Measurements from ENCODE around the gene RAB15. TPM values are rescaled to one million over a fixed set of nuclear protein-coding genes. Genes with fewer than 3 reads are reported as not detected.

RAB15 gene
- total RNA-seq, 1 donor from 2014 or later, result 13.8 TPM

DNA sequence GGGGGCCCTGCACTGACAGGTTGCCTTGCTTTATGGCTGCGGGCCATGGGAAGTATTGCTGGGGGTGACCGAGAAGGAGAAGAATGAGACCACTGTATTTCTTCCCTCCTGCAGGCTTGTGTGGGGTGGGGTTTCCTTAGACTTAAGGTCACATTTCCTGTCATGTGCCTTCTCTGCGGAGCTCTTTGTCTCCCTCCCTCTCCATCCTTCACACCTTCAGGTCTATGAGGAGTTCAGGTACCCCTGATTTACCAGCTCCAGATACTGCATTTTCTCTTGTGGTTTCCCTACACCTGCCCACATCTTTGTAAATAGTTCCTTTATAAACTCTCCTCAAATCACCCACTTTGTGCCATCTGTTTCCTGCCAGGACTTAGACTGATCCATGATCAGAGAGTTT, 18.2 kb upstream of the RAB15 start:
- no peak for ATAC-seq
- H3K4me1 ChIP-seq, result peaks cover 15% of the 10 kb centered on the region
- no peaks in the 10 kb centered on the region for H3K9me3 ChIP-seq
- intact Hi-C loops (cut with DNase I), result no loop called here
- no peaks in the 10 kb centered on the region for H3K36me3 ChIP-seq
- no peak for DNase-seq
- no peak overlapping the region for H3K27ac ChIP-seq
- TF ChIP-seq, protein P1, sequence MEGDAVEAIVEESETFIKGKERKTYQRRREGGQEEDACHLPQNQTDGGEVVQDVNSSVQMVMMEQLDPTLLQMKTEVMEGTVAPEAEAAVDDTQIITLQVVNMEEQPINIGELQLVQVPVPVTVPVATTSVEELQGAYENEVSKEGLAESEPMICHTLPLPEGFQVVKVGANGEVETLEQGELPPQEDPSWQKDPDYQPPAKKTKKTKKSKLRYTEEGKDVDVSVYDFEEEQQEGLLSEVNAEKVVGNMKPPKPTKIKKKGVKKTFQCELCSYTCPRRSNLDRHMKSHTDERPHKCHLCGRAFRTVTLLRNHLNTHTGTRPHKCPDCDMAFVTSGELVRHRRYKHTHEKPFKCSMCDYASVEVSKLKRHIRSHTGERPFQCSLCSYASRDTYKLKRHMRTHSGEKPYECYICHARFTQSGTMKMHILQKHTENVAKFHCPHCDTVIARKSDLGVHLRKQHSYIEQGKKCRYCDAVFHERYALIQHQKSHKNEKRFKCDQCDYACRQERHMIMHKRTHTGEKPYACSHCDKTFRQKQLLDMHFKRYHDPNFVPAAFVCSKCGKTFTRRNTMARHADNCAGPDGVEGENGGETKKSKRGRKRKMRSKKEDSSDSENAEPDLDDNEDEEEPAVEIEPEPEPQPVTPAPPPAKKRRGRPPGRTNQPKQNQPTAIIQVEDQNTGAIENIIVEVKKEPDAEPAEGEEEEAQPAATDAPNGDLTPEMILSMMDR (IDR thresholded peaks at IDR 0.05), result no peak
- no peaks in the 10 kb centered on the region for H3K27me3 ChIP-seq (ENCODE audit: low read depth)
- no peak overlapping the region for H3K4me3 ChIP-seq

DNA sequence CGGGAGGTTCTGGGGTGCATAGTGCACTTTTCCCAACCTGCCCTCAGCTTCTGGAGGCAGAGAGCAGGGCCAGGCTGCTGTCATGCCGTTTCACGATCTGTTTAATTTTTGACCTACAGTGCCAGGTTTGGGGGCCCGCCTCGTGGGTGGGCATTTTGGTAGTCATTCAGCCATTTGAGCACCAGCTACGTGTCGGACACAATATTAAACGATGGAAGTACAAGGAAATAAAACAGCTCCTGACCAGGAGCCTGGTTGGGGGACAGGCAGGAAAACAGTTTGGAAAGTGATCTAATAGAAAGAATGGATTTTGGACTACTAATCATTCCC, 15.3 kb upstream of the RAB15 start:
- H3K4me3 ChIP-seq, result peak overlapping the region; percentile 86
- H3K36me3 ChIP-seq, result no peaks in the 10 kb centered on the region
- TF ChIP-seq, protein P1 (IDR thresholded peaks at IDR 0.05), result no peak
- peaks cover 18% of the 10 kb centered on the region for H3K4me1 ChIP-seq
- H3K27me3 ChIP-seq (ENCODE audit: low read depth), result no peaks in the 10 kb centered on the region
- peak overlapping the region; percentile 86 for H3K27ac ChIP-seq
- ATAC-seq (no peak), DNase-seq (no peak)
- intact Hi-C loops (cut with DNase I), result no loop called here
- H3K9me3 ChIP-seq, result no peaks in the 10 kb centered on the region

DNA sequence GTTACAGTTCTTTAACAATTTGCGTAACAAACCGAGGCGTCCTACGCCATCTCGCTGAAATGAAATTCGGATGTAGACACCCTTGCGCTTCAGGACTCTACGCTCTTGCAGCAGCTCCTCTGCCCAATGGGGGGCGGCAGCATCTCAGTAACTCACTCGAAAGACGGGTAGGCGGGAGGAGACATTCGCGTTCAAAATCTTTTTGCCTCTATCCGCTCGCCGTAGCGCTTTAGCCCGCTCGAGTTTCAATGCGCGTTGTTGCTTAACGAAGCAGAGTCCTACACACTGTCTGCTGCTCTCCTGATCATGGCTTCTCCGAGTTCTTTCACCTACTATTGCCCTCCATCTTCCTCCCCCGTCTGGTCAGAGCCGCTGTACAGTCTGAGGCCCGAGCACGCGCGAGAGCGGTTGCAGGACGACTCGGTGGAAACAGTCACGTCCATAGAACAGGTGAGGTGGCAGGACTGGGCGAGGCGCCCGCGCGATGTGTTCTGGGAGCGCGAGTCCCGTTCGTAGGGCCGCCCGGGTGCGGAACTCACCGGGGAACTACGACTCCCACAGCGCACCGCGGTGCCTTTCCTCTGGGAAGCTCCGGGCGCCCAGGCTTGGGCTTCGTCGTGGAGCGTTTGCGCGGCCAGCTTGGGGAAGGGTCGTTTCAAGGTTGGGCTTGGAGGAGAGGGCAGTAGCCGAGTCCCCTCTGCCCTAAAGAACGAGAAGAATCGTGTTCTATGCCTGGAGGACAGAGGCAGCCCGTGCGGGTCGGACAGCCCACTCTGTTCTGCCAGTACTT, 14.7 kb upstream of the RAB15 start, which contains the start of gene FNTB:
Gene FNTB (plus strand): TSS at position 248 of the 790 bp plus-strand sequence. CDS start 59 bp downstream, at position 307.
- no peaks in the 10 kb centered on the region for H3K36me3 ChIP-seq
- H3K27ac ChIP-seq, result peak within 1 kb of the TSS; percentile 86
- DNase-seq (peak; percentile 97), ATAC-seq (peak; percentile 99)
- TF ChIP-seq, protein P1 (IDR thresholded peaks at IDR 0.05), result peak; percentile 66
- H3K27me3 ChIP-seq (ENCODE audit: low read depth), result no peaks in the 10 kb centered on the region
- peaks cover 18% of the 10 kb centered on the region for H3K4me1 ChIP-seq
- H3K9me3 ChIP-seq, result no peaks in the 10 kb centered on the region
- intact Hi-C loops (cut with DNase I), result no loop called here
- peak within 1 kb of the TSS; percentile 86 for H3K4me3 ChIP-seq

DNA sequence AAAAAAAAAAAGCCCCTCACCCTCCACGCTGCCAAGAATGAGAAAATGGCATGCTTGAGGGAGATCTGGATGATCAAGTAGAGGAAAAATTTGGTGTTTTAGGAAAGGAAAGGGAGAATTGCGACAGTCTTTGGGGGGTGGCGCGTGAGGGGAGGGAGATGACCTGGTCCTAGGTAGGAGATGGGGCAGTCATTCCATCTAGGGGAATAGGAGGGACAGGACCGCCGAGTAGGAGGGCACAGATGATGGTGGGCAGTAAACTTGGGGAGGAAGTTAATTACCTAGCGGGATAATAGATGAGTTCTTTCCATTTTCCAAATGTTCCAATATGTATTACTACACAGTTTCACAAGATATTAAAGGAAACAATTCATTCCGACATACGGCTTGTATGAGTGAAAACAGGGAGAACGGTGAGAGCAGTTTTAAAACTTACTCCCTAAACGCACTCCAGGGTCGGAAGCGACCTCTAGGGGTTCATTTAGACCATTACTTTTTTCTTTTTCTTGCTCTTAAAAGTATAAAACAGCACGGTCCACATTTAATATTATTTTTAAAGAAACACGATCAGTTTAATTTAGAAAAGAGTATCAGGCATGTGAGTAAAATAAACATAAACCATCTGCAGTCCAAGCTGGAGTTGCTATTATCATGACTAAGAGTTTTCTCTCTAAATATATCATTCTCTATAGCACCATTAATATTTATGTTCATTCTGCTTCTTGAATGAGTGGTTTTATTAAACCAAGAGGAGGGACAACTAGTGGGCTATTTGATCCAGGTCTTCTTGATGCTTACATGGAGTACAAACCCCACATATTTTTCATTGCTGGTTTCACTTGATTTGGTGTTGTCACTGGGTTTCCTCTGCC, 11.5 kb upstream of the RAB15 start:
- Histone ChIP-seq H3K9me3 (no peaks in the 10 kb centered on the region), H3K36me3 (no peaks in the 10 kb centered on the region), H3K4me1 (peaks cover 18% of the 10 kb centered on the region), H3K27ac (no peak overlapping the region), H3K27me3 (ENCODE audit: low read depth) (no peaks in the 10 kb centered on the region), H3K4me3 (no peak overlapping the region)
- intact Hi-C loops (cut with DNase I), result no loop called here
- no peak for ATAC-seq
- TF ChIP-seq, protein P1 (IDR thresholded peaks at IDR 0.05), result peak; percentile 68
- DNase-seq, result no peak

DNA sequence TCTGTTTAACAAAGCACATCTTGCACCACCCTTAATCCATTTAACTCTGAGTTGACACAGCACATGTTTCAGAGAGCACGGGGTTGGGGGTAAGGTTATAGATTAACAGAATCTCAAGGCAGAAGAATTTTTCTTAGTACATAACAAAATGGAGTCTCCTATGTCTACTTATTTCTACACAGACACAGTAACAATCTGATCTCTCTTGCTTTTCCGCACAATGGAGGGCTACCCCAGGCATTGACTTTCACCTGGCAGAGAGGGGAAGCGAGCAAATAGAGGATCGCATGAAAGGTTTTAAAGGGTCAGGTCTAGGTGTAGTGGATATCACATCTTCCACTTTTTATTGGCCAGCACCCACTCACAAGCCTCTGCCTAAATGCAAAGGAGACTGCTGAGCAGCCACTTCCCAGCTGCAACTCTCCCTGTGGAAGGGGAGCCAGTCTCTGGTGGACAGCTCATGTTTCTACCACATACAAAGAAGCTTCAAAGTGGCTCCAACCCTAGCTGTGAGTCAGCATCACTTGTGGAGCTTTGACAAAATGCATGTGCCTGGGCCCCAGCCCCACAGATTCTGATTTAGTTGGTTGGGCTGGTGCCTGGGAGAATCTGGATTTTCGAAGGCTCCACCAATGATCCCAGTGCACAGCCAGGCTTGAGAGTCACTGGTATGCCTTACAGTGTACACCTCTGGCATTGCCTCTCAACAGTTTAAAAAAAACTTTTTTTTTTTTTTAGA, 7.4 kb upstream of the RAB15 start:
- TF ChIP-seq, protein P1 (IDR thresholded peaks at IDR 0.05), result no peak
- Histone ChIP-seq H3K27ac (no peak overlapping the region), H3K4me3 (no peak overlapping the region), H3K4me1 (peaks cover 4% of the 10 kb centered on the region), H3K9me3 (no peaks in the 10 kb centered on the region), H3K36me3 (no peaks in the 10 kb centered on the region), H3K27me3 (ENCODE audit: low read depth) (no peaks in the 10 kb centered on the region)
- no peak for DNase-seq
- intact Hi-C loops (cut with DNase I), result no loop called here
- ATAC-seq, result peak; percentile 28 to 54

Measured in lower lobe of right lung (tissue), 2 donors.